BJ (cell line): ENCODE results near the gene RHEB. TPM values are rescaled to one million over a fixed set of nuclear protein-coding genes. Genes with fewer than 3 reads are reported as not detected.

ENCODE experiments used
- CTCF ChIA-PET: fragments of 350-600 bp; formaldehyde crosslinking; extraction: SDS; loops from one replicate; lab custom pipeline; 2021; ENCODE audit warnings: antibody characterized with exemption, inconsistent platforms; lab: Yijun Ruan, JAX
- POLR2A ChIA-PET: fragments of 300-600 bp; sonication (Branson Sonifier 250); formaldehyde crosslinking; extraction: SDS; loops from one replicate; lab custom pipeline; 2021; ENCODE audit warnings: antibody characterized with exemption; lab: Charles Lee
- DNase-seq: peaks from one replicate; pipeline ENCODE4 v3.0.0-alpha.2; 2011; ENCODE audit warnings: low read depth
- H3K27me3 ChIP-seq: 2 replicates; pipeline ENCODE4 v1.6.0; 2011; ENCODE audit warnings: low read length; ENCODE audit not compliant: control insufficient read depth, insufficient read depth
- H3K36me3 ChIP-seq: 2 replicates; pipeline ENCODE4 v1.5.1; 2011; ENCODE audit warnings: low read length; ENCODE audit not compliant: control insufficient read depth, insufficient read depth
- H3K4me3 ChIP-seq: 2 replicates; pipeline ENCODE4 v1.5.1; 2011; ENCODE audit warnings: low read depth, mild to moderate bottlenecking, control low read depth, low read length
- CTCF ChIP-seq: IDR thresholded peaks from 2 replicates; pipeline ENCODE4 v1.5.1; 2011; ENCODE audit warnings: low read depth, mild to moderate bottlenecking, control low read depth, inconsistent platforms, low read length, moderate library complexity; ENCODE audit not compliant: insufficient read depth
- polyA plus RNA-seq: library from polyadenylated mRNA; depleted of rRNA; stranded (reverse); fragments of >200 nt; gene quantifications from 2 replicates; pipeline ENCODE4 v1.2.3, GENCODE V29; 2011

The RHEB gene
- polyA plus RNA-seq, 1 experiment = 45.4 TPM

GRCh38 chr7:151454305-151454704 lies 65.4 kb downstream of the RHEB start:
- Histone ChIP-seq H3K27me3 (peaks cover 2% of the 10 kb centered on the region; the same call in 1 of the 2 replicates), H3K36me3 (no peaks in the 10 kb centered on the region), H3K4me3 (no peak overlapping the region)
- ChIA-PET CTCF (interaction anchor here (0.7 to 9.5 kb wide), 4 partner anchors 81 to 144 kb away, joined by 3 to 148 read pairs (median 4); no protein-coding TSS in a partner anchor), POLR2A (no interaction called here)
- no peak for DNase-seq
- no peak for TF ChIP-seq CTCF

- no peak for TF ChIP-seq CTCF
- Histone ChIP-seq H3K27me3 (peaks cover 2% of the 10 kb centered on the region; the same call in 1 of the 2 replicates), H3K4me3 (no peak overlapping the region), H3K36me3 (no peaks in the 10 kb centered on the region)
- DNase-seq = no peak
- ChIA-PET CTCF (interaction anchor here (1.0 to 9.5 kb wide), 3 partner anchors 12 to 138 kb away, joined by 3 to 148 read pairs (median 5); no protein-coding TSS in a partner anchor), POLR2A (no interaction called here)
Measured at GRCh38 chr7:151453326-151453791, 66.3 kb downstream of the RHEB start.

- Histone ChIP-seq H3K4me3 (no peak overlapping the region), H3K27me3 (peaks cover 2% of the 10 kb centered on the region; the same call in 1 of the 2 replicates), H3K36me3 (no peaks in the 10 kb centered on the region)
- ChIA-PET POLR2A (no interaction called here), CTCF (interaction anchor here (1.0 to 9.5 kb wide), 4 partner anchors 11 to 307 kb away, joined by 3 to 148 read pairs (median 24); no protein-coding TSS in a partner anchor)
- no peak for TF ChIP-seq CTCF
- no peak for DNase-seq
Measured at GRCh38 chr7:151452680-151453325, 66.9 kb downstream of the RHEB start.

- Histone ChIP-seq H3K27me3 (peaks cover 2% of the 10 kb centered on the region; the same call in 1 of the 2 replicates), H3K4me3 (no peak overlapping the region), H3K36me3 (no peaks in the 10 kb centered on the region)
- no peak for DNase-seq
- ChIA-PET CTCF (interaction anchor here (1.0 to 9.5 kb wide), 6 partner anchors 6 to 330 kb away, joined by 3 to 148 read pairs (median 22); no protein-coding TSS in a partner anchor), POLR2A (no interaction called here)
- TF ChIP-seq CTCF = no peak
Measured at GRCh38 chr7:151451626-151452571, 67.8 kb downstream of the RHEB start.

- no peak for DNase-seq
- H3K27me3 ChIP-seq = peaks cover 2% of the 10 kb centered on the region; the same call in 1 of the 2 replicates
- H3K36me3 ChIP-seq = no peaks in the 10 kb centered on the region
- CTCF ChIA-PET = interaction anchor here (0.7 to 9.5 kb wide), 5 partner anchors 7 to 331 kb away, joined by 3 to 148 read pairs (median 42); no protein-coding TSS in a partner anchor
- H3K4me3 ChIP-seq = no peak overlapping the region
- POLR2A ChIA-PET = no interaction called here
- no peak for TF ChIP-seq CTCF
Measured at GRCh38 chr7:151451156-151451555, 68.5 kb downstream of the RHEB start.
